Fibroblast of lung (primary cell): ENCODE results near the gene LITAF. TPM values are rescaled to one million over a fixed set of nuclear protein-coding genes. Genes with fewer than 3 reads are reported as not detected.
"Not testable (repeated sequence)": the region's sequence is repeated elsewhere in the genome, so short reads cannot be mapped to it uniquely, and the experiment has no call there.

Source experiments
- DNase-seq, 2 donors: peaks; one replicate each; pipeline versions ENCODE4 v3.0.0 to v3.0.0-alpha.2; 2010; ENCODE audit warnings: low read depth in 2 of 2
- H2AFZ ChIP-seq: 2 replicates; pipeline ENCODE4 v1.5.1; 2012; ENCODE audit warnings: low read length, control low read depth, inconsistent platforms
- H3K27ac ChIP-seq: 2 replicates; pipeline ENCODE4 v1.5.1; 2011; ENCODE audit warnings: low read length, control low read depth; ENCODE audit not compliant: insufficient read depth
- H3K27me3 ChIP-seq: 2 replicates; pipeline ENCODE4 v1.5.1; 2011; ENCODE audit warnings: mild to moderate bottlenecking, low read length; ENCODE audit not compliant: control insufficient read depth, insufficient read depth
- H3K36me3 ChIP-seq: 2 replicates; pipeline ENCODE4 v1.5.1; 2011; ENCODE audit warnings: low read length; ENCODE audit not compliant: control insufficient read depth, insufficient read depth
- H3K4me1 ChIP-seq: 2 replicates; pipeline ENCODE4 v1.5.1; 2011; ENCODE audit warnings: low read length; ENCODE audit not compliant: control insufficient read depth, insufficient read depth; ENCODE audit errors: extremely low read depth
- H3K4me2 ChIP-seq: 2 replicates; pipeline ENCODE4 v1.5.1; 2011; ENCODE audit warnings: low read length, control low read depth; ENCODE audit not compliant: insufficient read depth; ENCODE audit errors: extremely low read depth
- H3K4me3 ChIP-seq, 4 experiments: fragments of 200-600 bp in 1 of 4; sonication (generic) in 1 of 4; replicated peaks in 1 of 4; 2 replicates each; pipeline ENCODE4 v1.5.1; 2011 to 2016; ENCODE audit warnings: low read length in 4 of 4, low read depth in 3 of 4, mild to moderate bottlenecking in 3 of 4, control low read depth in 2 of 4, inconsistent platforms in 1 of 4, mixed read lengths in 1 of 4; ENCODE audit not compliant: insufficient read depth in 1 of 4; ENCODE audit errors: control extremely low read depth in 1 of 4
- H3K79me2 ChIP-seq: 2 replicates; pipeline ENCODE4 v1.5.1; 2012; ENCODE audit warnings: mild to moderate bottlenecking, low read length, inconsistent platforms; ENCODE audit not compliant: control insufficient read depth, insufficient read depth
- H3K9ac ChIP-seq: 2 replicates; pipeline ENCODE4 v1.5.1; 2011; ENCODE audit warnings: mild to moderate bottlenecking, low read length, control low read depth; ENCODE audit not compliant: insufficient read depth
- H3K9me3 ChIP-seq: 2 replicates; pipeline ENCODE4 v1.5.1; 2012; ENCODE audit warnings: low read depth, low read length; ENCODE audit not compliant: control insufficient read depth, insufficient read depth
- H4K20me1 ChIP-seq: 2 replicates; pipeline ENCODE4 v1.5.1; 2011; ENCODE audit warnings: low read length; ENCODE audit not compliant: control insufficient read depth, insufficient read depth; ENCODE audit errors: extremely low read depth
- CTCF ChIP-seq, 2 donors: IDR thresholded peaks in 1 of 2; conservative IDR thresholded peaks in 1 of 2; 1 replicate in 1 of 2; 2 replicates in 1 of 2; pipeline ENCODE4 v1.5.1; 2011 to 2012; ENCODE audit warnings: low read length in 2 of 2, control low read depth in 1 of 2, inconsistent platforms in 1 of 2, low read depth in 1 of 2, mild to moderate bottlenecking in 1 of 2
- EZH2 ChIP-seq: IDR thresholded peaks from 2 replicates; pipeline ENCODE4 v1.5.1; 2012; ENCODE audit warnings: low read length, control low read depth, mild to moderate bottlenecking; ENCODE audit errors: missing control alignments
- polyA plus RNA-seq, 2 donors: library from polyadenylated mRNA; depleted of rRNA in 1 of 2; stranded (reverse) in 1 of 2; unstranded in 1 of 2; fragments of >200 nt; gene quantifications; 2 replicates each; pipeline ENCODE4 v1.2.1, GENCODE V29; 2011 to 2012; ENCODE audit warnings: missing spikeins in 1 of 2
- total RNA-seq: library from RNA; depleted of rRNA; stranded (reverse); fragments of >200 nt; gene quantifications from 2 replicates; pipeline ENCODE4 v1.2.1, GENCODE V29; 2014

LITAF gene
- total and polyA plus RNA-seq, 2 donors (not counting 1 experiment from before 2014, with no cell fraction given) = 79.6 to 162 TPM

- Histone ChIP-seq H3K79me2 (peaks cover 14% of the 10 kb centered on the region), H3K27ac (peak overlapping the region; percentile 64), H3K9ac (no peak overlapping the region), H3K27me3 (no peaks in the 10 kb centered on the region), H4K20me1 (no peaks in the 10 kb centered on the region), H3K36me3 (peaks cover under 1% of the 10 kb centered on the region), H2AFZ (no peak overlapping the region), H3K4me1 (peaks cover 6% of the 10 kb centered on the region), H3K4me2 (peak overlapping the region; percentile 48), H3K9me3 (no peaks in the 10 kb centered on the region), H3K4me3 (no peak overlapping the region)
- TF ChIP-seq CTCF (conservative IDR thresholded peaks at IDR 0.05 in 1 of 2, IDR thresholded peaks at IDR 0.05 in 1 of 2; ENCODE audit: low read depth in 1 of 2, low read length in 2 of 2) (no peak), EZH2 (no peak)
- DNase-seq = no peak
Observed at GRCh38 chr16:11561454-11561805, 25.3 kb downstream of the LITAF start.

- peak overlapping the region; percentile 48 for H3K4me2 ChIP-seq
Observed at GRCh38 chr16:11560701-11561453, 25.8 kb downstream of the LITAF start.

GRCh38 chr16:11558308-11558823 lies 28.4 kb downstream of the LITAF start:
- not testable (repeated sequence) for H3K4me1 ChIP-seq, H2AFZ ChIP-seq, H3K27ac ChIP-seq, H3K9me3 ChIP-seq, H3K36me3 ChIP-seq, H4K20me1 ChIP-seq, H3K4me3 ChIP-seq, DNase-seq, H3K27me3 ChIP-seq, H3K9ac ChIP-seq, H3K4me2 ChIP-seq
- peaks cover 12% of the 10 kb centered on the region for H3K79me2 ChIP-seq

More at GRCh38 chr16:11560701-11561453, 25.8 kb downstream of the LITAF start:
- H3K4me1 ChIP-seq = peaks cover 6% of the 10 kb centered on the region
- H3K9ac ChIP-seq = peak overlapping the region; percentile 8
- H2AFZ ChIP-seq = no peak overlapping the region
- TF ChIP-seq EZH2 (no peak), CTCF (conservative IDR thresholded peaks at IDR 0.05 in 1 of 2, IDR thresholded peaks at IDR 0.05 in 1 of 2; ENCODE audit: low read depth in 1 of 2, low read length in 2 of 2) (no peak)
- H3K4me3 ChIP-seq = no peak overlapping the region
- peak overlapping the region; percentile 64 for H3K27ac ChIP-seq
- peak in 1 of 2 donors; percentile 54 for DNase-seq
- no peaks in the 10 kb centered on the region for H3K27me3 ChIP-seq
- no peaks in the 10 kb centered on the region for H4K20me1 ChIP-seq
- H3K9me3 ChIP-seq = no peaks in the 10 kb centered on the region
- peaks cover 12% of the 10 kb centered on the region for H3K79me2 ChIP-seq
- peaks cover 6% of the 10 kb centered on the region for H3K36me3 ChIP-seq
